Measurements from ENCODE around the gene LBX1.
"Not testable (repeated sequence)": the region's sequence is repeated elsewhere in the genome, so short reads cannot be mapped to it uniquely, and the experiment has no call there.

Gene LBX1

GRCh38 chr10:101202667-101203066 is 26.6 kb downstream of the LBX1 start:
- DNase-seq, result not testable (repeated sequence)

GRCh38 chr10:101198326-101198977 is 30.8 kb downstream of the LBX1 start:
- DNase-seq, result not testable (repeated sequence)

- DNase-seq, result no peak
These were observed 33.3 kb downstream of the LBX1 start for GRCh38 chr10:101195921-101196320.

- no peak for DNase-seq
These were observed 39.5 kb downstream of the LBX1 start for GRCh38 chr10:101189461-101190401.

GRCh38 chr10:101188942-101189341 is 40.3 kb downstream of the LBX1 start:
- DNase-seq, result no peak

- DNase-seq, result no peak
These were observed 45.6 kb downstream of the LBX1 start for GRCh38 chr10:101183458-101184183.

GRCh38 chr10:101182936-101183335 is 46.3 kb downstream of the LBX1 start:
- no peak for DNase-seq

Measured in activated CD8-positive, alpha-beta memory T cell treated with anti-CD3 and anti-CD28 coated beads, Interleukin-2, amount 50 U/mL, for 48 hours (primary cell).